Endothelial cell of umbilical vein (primary cell): ENCODE results near the gene ACBD3.

Experiments
- CTCF ChIP-seq, 2 donors: IDR thresholded peaks; 1 replicate in 1 of 2; 2 replicates in 1 of 2; pipeline ENCODE4 v1.5.1; 2011; ENCODE audit warnings: low read length in 2 of 2, mild to moderate bottlenecking in 2 of 2, moderate library complexity in 2 of 2, control low read depth in 1 of 2, inconsistent platforms in 1 of 2, low read depth in 1 of 2; ENCODE audit not compliant: insufficient read depth in 1 of 2; ENCODE audit errors: extremely low read depth in 1 of 2
- EZH2 ChIP-seq: IDR thresholded peaks from 2 replicates; pipeline ENCODE4 v1.6.1; 2012; ENCODE audit warnings: borderline replicate concordance, low read depth, mild to moderate bottlenecking, moderate library complexity, low read length, inconsistent platforms; ENCODE audit not compliant: severe bottlenecking
- GATA2 ChIP-seq: IDR thresholded peaks from 2 replicates; pipeline ENCODE4 v1.7.0; 2011; ENCODE audit warnings: low read depth, mild to moderate bottlenecking, moderate library complexity, mixed read lengths, low read length; ENCODE audit not compliant: insufficient read length, insufficient read depth
- POLR2A ChIP-seq: IDR thresholded peaks from 2 replicates; pipeline ENCODE4 v1.6.1; 2012; ENCODE audit warnings: low read depth, mild to moderate bottlenecking, control low read depth, low read length
- POLR2AphosphoS5 ChIP-seq: IDR thresholded peaks from 2 replicates; pipeline ENCODE4 v1.6.1; 2012; ENCODE audit warnings: low read depth, mild to moderate bottlenecking, control low read depth, low read length, moderate library complexity; ENCODE audit not compliant: insufficient read depth

- peak in 1 of 2 donors; percentile 40 for TF ChIP-seq CTCF (IDR thresholded peaks at IDR 0.05; ENCODE audit: extremely low read depth in 1 of 2, insufficient read depth in 1 of 2, low read depth in 1 of 2, low read length in 2 of 2)
- no peak for TF ChIP-seq POLR2AphosphoS5
- no peak for TF ChIP-seq GATA2
- TF ChIP-seq POLR2A, result no peak
- no peak for TF ChIP-seq EZH2
These were observed 14.6 kb upstream of the ACBD3 start for GRCh38 chr1:226201029-226201593.
